Measurements from ENCODE around the gene HIF1A.

HIF1A gene

GRCh38 chr14:61672796-61673195, 22.5 kb upstream of the HIF1A start:
- in situ Hi-C loops (cut with HindIII; ENCODE audit: low sequenced_read_pairs): no loop called here

GRCh38 chr14:61673305-61673704, 22.0 kb upstream of the HIF1A start:
- in situ Hi-C loops (cut with HindIII; ENCODE audit: low sequenced_read_pairs): no loop called here

- in situ Hi-C loops (cut with HindIII; ENCODE audit: low sequenced_read_pairs): no loop called here
Observed at GRCh38 chr14:61675291-61675690, 20.0 kb upstream of the HIF1A start.

- in situ Hi-C loops (cut with HindIII; ENCODE audit: low sequenced_read_pairs): no loop called here
Observed at GRCh38 chr14:61677479-61677878, 17.8 kb upstream of the HIF1A start.

GRCh38 chr14:61678975-61679374, 16.3 kb upstream of the HIF1A start:
- in situ Hi-C loops (cut with HindIII; ENCODE audit: low sequenced_read_pairs): no loop called here

GRCh38 chr14:61681413-61681812, 13.9 kb upstream of the HIF1A start:
- in situ Hi-C loops (cut with HindIII; ENCODE audit: low sequenced_read_pairs): no loop called here

GRCh38 chr14:61683108-61683507, 12.2 kb upstream of the HIF1A start:
- in situ Hi-C loops (cut with HindIII; ENCODE audit: low sequenced_read_pairs): no loop called here

- in situ Hi-C loops (cut with HindIII; ENCODE audit: low sequenced_read_pairs): no loop called here
Observed at GRCh38 chr14:61690039-61690438, 5.3 kb upstream of the HIF1A start.

GRCh38 chr14:61690982-61691381, 4.3 kb upstream of the HIF1A start:
- in situ Hi-C loops (cut with HindIII; ENCODE audit: low sequenced_read_pairs): no loop called here

GRCh38 chr14:61691495-61691894, 3.8 kb upstream of the HIF1A start:
- in situ Hi-C loops (cut with HindIII; ENCODE audit: low sequenced_read_pairs): no loop called here

GRCh38 chr14:61694039-61694438, 1.3 kb upstream of the HIF1A start:
- in situ Hi-C loops (cut with HindIII; ENCODE audit: low sequenced_read_pairs): no loop called here

- in situ Hi-C loops (cut with HindIII; ENCODE audit: low sequenced_read_pairs): no loop called here
Observed at GRCh38 chr14:61695695-61696527, 598 bp downstream of the HIF1A start.

GRCh38 chr14:61696753-61697318, 1.5 kb downstream of the HIF1A start:
- in situ Hi-C loops (cut with HindIII; ENCODE audit: low sequenced_read_pairs): no loop called here

GRCh38 chr14:61698206-61698980, 3.1 kb downstream of the HIF1A start:
- in situ Hi-C loops (cut with HindIII; ENCODE audit: low sequenced_read_pairs): no loop called here

- in situ Hi-C loops (cut with HindIII; ENCODE audit: low sequenced_read_pairs): no loop called here
Observed at GRCh38 chr14:61699027-61699426, 3.7 kb downstream of the HIF1A start.

GRCh38 chr14:61700104-61700886, 5.0 kb downstream of the HIF1A start:
- in situ Hi-C loops (cut with HindIII; ENCODE audit: low sequenced_read_pairs): no loop called here

GRCh38 chr14:61701946-61702345, 6.6 kb downstream of the HIF1A start:
- in situ Hi-C loops (cut with HindIII; ENCODE audit: low sequenced_read_pairs): no loop called here

GRCh38 chr14:61703342-61704129, 8.2 kb downstream of the HIF1A start:
- in situ Hi-C loops (cut with HindIII; ENCODE audit: low sequenced_read_pairs): no loop called here

GRCh38 chr14:61704554-61704953, 9.2 kb downstream of the HIF1A start:
- in situ Hi-C loops (cut with HindIII; ENCODE audit: low sequenced_read_pairs): no loop called here

GRCh38 chr14:61705017-61705416, 9.7 kb downstream of the HIF1A start:
- in situ Hi-C loops (cut with HindIII; ENCODE audit: low sequenced_read_pairs): no loop called here

All from endothelial cell of hepatic sinusoid (primary cell).